Parathyroid adenoma (tissue), 2 donors: ENCODE measurements around the gene PTGIR.

Source experiments
- H2AFZ ChIP-seq: fragments of 300-600 bp; sonication (generic); one replicate; pipeline ENCODE4 v1.7.0; 2017; ENCODE audit warnings: antibody characterized with exemption, mild to moderate bottlenecking
- H3K27ac ChIP-seq: fragments of 300-600 bp; sonication (generic); one replicate; pipeline ENCODE4 v1.7.0; 2017
- H3K27me3 ChIP-seq: fragments of 300-600 bp; sonication (generic); one replicate; pipeline ENCODE4 v1.7.0; 2017; ENCODE audit warnings: low read length; ENCODE audit not compliant: control insufficient read depth, insufficient read depth
- H3K36me3 ChIP-seq: fragments of 300-600 bp; sonication (generic); one replicate; pipeline ENCODE4 v1.7.0; 2017; ENCODE audit warnings: low read length; ENCODE audit not compliant: control insufficient read depth, insufficient read depth
- H3K4me1 ChIP-seq: fragments of 300-600 bp; sonication (generic); one replicate; pipeline ENCODE4 v1.7.0; 2017; ENCODE audit warnings: control low read depth
- H3K4me2 ChIP-seq: fragments of 300-600 bp; sonication (generic); one replicate; pipeline ENCODE4 v1.7.0; 2017; ENCODE audit warnings: low read length
- H3K4me3 ChIP-seq: fragments of 300-600 bp; sonication (generic); one replicate; pipeline ENCODE4 v1.7.0; 2017; ENCODE audit warnings: low read depth, low read length
- H3K79me2 ChIP-seq: fragments of 300-600 bp; sonication (generic); one replicate; pipeline ENCODE4 v1.7.0; 2017; ENCODE audit warnings: control low read depth
- H3K9ac ChIP-seq: fragments of 300-600 bp; sonication (generic); one replicate; pipeline ENCODE4 v1.7.0; 2017; ENCODE audit warnings: mild to moderate bottlenecking
- H3K9me3 ChIP-seq: fragments of 300-600 bp; sonication (generic); one replicate; pipeline ENCODE4 v1.7.0; 2017; ENCODE audit warnings: low read length; ENCODE audit not compliant: control insufficient read depth
- CTCF ChIP-seq: fragments of 300-600 bp; sonication (generic); IDR thresholded peaks from one replicate; pipeline ENCODE4 v1.7.0; 2017; ENCODE audit warnings: antibody characterized with exemption, mild to moderate bottlenecking
- donor health status: primary hyperparathyroidism.

PTGIR gene

GRCh38 chr19:46608581-46609345 lies 16.1 kb downstream of the PTGIR start:
- Histone ChIP-seq H2AFZ (no peak overlapping the region), H3K4me3 (no peak overlapping the region), H3K9me3 (no peaks in the 10 kb centered on the region), H3K36me3 (no peaks in the 10 kb centered on the region), H3K4me2 (no peak overlapping the region), H3K9ac (no peak overlapping the region), H3K4me1 (peaks cover 4% of the 10 kb centered on the region), H3K27me3 (no peaks in the 10 kb centered on the region), H3K27ac (no peak overlapping the region), H3K79me2 (peaks cover 11% of the 10 kb centered on the region)
- TF ChIP-seq CTCF: no peak

- no peaks in the 10 kb centered on the region for H3K9me3 ChIP-seq
- H3K4me1 ChIP-seq: peaks cover 10% of the 10 kb centered on the region
- H3K36me3 ChIP-seq: no peaks in the 10 kb centered on the region
- H3K79me2 ChIP-seq: peaks cover 16% of the 10 kb centered on the region
- H2AFZ ChIP-seq: no peak overlapping the region
- no peak overlapping the region for H3K9ac ChIP-seq
- no peaks in the 10 kb centered on the region for H3K27me3 ChIP-seq
- H3K27ac ChIP-seq: no peak overlapping the region
- H3K4me3 ChIP-seq: no peak overlapping the region
- no peak for TF ChIP-seq CTCF
- H3K4me2 ChIP-seq: no peak overlapping the region
These were observed 16.7 kb downstream of the PTGIR start for GRCh38 chr19:46608178-46608577.

GRCh38 chr19:46607448-46607841 lies 17.4 kb downstream of the PTGIR start:
- no peak overlapping the region for H2AFZ ChIP-seq
- peaks cover 16% of the 10 kb centered on the region for H3K79me2 ChIP-seq
- H3K4me2 ChIP-seq: no peak overlapping the region
- H3K9ac ChIP-seq: no peak overlapping the region
- H3K9me3 ChIP-seq: no peaks in the 10 kb centered on the region
- no peak for TF ChIP-seq CTCF
- H3K4me3 ChIP-seq: no peak overlapping the region
- H3K36me3 ChIP-seq: no peaks in the 10 kb centered on the region
- H3K27ac ChIP-seq: no peak overlapping the region
- H3K4me1 ChIP-seq: peaks cover 16% of the 10 kb centered on the region
- H3K27me3 ChIP-seq: no peaks in the 10 kb centered on the region

- no peaks in the 10 kb centered on the region for H3K27me3 ChIP-seq
- H3K9me3 ChIP-seq: no peaks in the 10 kb centered on the region
- no peaks in the 10 kb centered on the region for H3K36me3 ChIP-seq
- H3K4me1 ChIP-seq: peaks cover 16% of the 10 kb centered on the region
- H3K4me3 ChIP-seq: no peak overlapping the region
- no peak overlapping the region for H3K4me2 ChIP-seq
- no peak for TF ChIP-seq CTCF
- no peak overlapping the region for H3K27ac ChIP-seq
- no peak overlapping the region for H2AFZ ChIP-seq
- H3K79me2 ChIP-seq: peaks cover 16% of the 10 kb centered on the region
- no peak overlapping the region for H3K9ac ChIP-seq
These were observed 18.0 kb downstream of the PTGIR start for GRCh38 chr19:46606681-46607447.
